NCI-H510A treated with DMSO at 0.1 percent for 48 hours (cell line): ENCODE measurements around the gene PRODH2.
A peak's percentile ranks its signal among the peaks of the same experiment; 100 is the strongest.
"Not testable (repeated sequence)": the region's sequence is repeated elsewhere in the genome, so short reads cannot be mapped to it uniquely, and the experiment has no call there.

Source experiments
- DNase-seq: peaks from one replicate; lab custom pipeline; 2025; lab: John Stamatoyannopoulos, UW

PRODH2 gene

GRCh38 chr19:35781650-35782049 lies 31.0 kb downstream of the PRODH2 start:
- DNase-seq = no peak

- no peak for DNase-seq
Measured at GRCh38 chr19:35780717-35781116, 31.9 kb downstream of the PRODH2 start.

GRCh38 chr19:35780058-35780457 lies 32.6 kb downstream of the PRODH2 start:
- no peak for DNase-seq

- DNase-seq = no peak
Measured at GRCh38 chr19:35779033-35779432, 33.6 kb downstream of the PRODH2 start.

- no peak for DNase-seq
Measured at GRCh38 chr19:35777961-35778360, 34.7 kb downstream of the PRODH2 start.

- DNase-seq = no peak
Measured at GRCh38 chr19:35777086-35777841, 35.4 kb downstream of the PRODH2 start.

- no peak for DNase-seq
Measured at GRCh38 chr19:35776102-35776788, 36.4 kb downstream of the PRODH2 start.

GRCh38 chr19:35775298-35776101 lies 37.1 kb downstream of the PRODH2 start, which contains the start of gene ARHGAP33:
Gene ARHGAP33 (plus strand): TSS chr19:35775564. CDS start chr19:35775659, 95 bp downstream.
- peak; percentile 99 for DNase-seq

- DNase-seq = no peak
Measured at GRCh38 chr19:35775046-35775297, 37.7 kb downstream of the PRODH2 start.

- DNase-seq = peak; percentile 28
Measured at GRCh38 chr19:35774274-35775045, 38.2 kb downstream of the PRODH2 start.

GRCh38 chr19:35773020-35773806 lies 39.4 kb downstream of the PRODH2 start:
- DNase-seq = no peak

GRCh38 chr19:35772362-35772761 lies 40.3 kb downstream of the PRODH2 start:
- DNase-seq = not testable (repeated sequence)

- DNase-seq = no peak
Measured at GRCh38 chr19:35768082-35768421, 44.6 kb downstream of the PRODH2 start.

- DNase-seq = no peak
Measured at GRCh38 chr19:35767288-35768081, 45.2 kb downstream of the PRODH2 start.

- no peak for DNase-seq
Measured at GRCh38 chr19:35766571-35767104, 46.0 kb downstream of the PRODH2 start.

GRCh38 chr19:35764432-35765315 lies 48.0 kb downstream of the PRODH2 start:
- DNase-seq = no peak

GRCh38 chr19:35760711-35761349 lies 51.8 kb downstream of the PRODH2 start:
- DNase-seq = no peak

- DNase-seq = no peak
Measured at GRCh38 chr19:35759697-35760096, 52.9 kb downstream of the PRODH2 start.
